GM23338 (cell line): ENCODE results near the gene MLKL.

ENCODE experiments used
- CREB1 ChIP-seq: fragments of 250-450 bp; sonication (Bioruptor Pico); IDR thresholded peaks from 2 replicates; pipeline ENCODE4 v1.5.0; 2020; ENCODE audit warnings: low read depth, mild to moderate bottlenecking, moderate library complexity
- CTCF ChIP-seq, 2 experiments: fragments of 200-600 bp in 1 of 2; sonication (generic) in 1 of 2; conservative IDR thresholded peaks; 2 replicates each; pipeline versions ENCODE4 v1.5.1 to v1.6.1; 2016 to 2017; ENCODE audit warnings: antibody characterized with exemption in 2 of 2, low read depth in 2 of 2, mild to moderate bottlenecking in 2 of 2, moderate library complexity in 1 of 2
- EZH2 ChIP-seq: fragments of 200-600 bp; sonication (generic); IDR thresholded peaks from one replicate; pipeline ENCODE4 v1.8.0; 2017; ENCODE audit warnings: antibody characterized with exemption, mild to moderate bottlenecking, low read depth; ENCODE audit not compliant: unreplicated experiment
- EZH2phosphoT487 ChIP-seq: fragments of 200-600 bp; sonication (generic); IDR thresholded peaks from one replicate; pipeline ENCODE4 v1.8.1; 2018; ENCODE audit warnings: antibody characterized with exemption; ENCODE audit not compliant: unreplicated experiment
- JUNB ChIP-seq: IDR thresholded peaks from one replicate; pipeline ENCODE4 v1.6.1; 2016; ENCODE audit warnings: antibody characterized with exemption; ENCODE audit not compliant: unreplicated experiment
- NANOG ChIP-seq: IDR thresholded peaks from 2 replicates; pipeline ENCODE4 v1.6.1; 2016; ENCODE audit warnings: antibody characterized with exemption, borderline replicate concordance
- POLR2AphosphoS5 ChIP-seq: IDR thresholded peaks from 2 replicates; pipeline ENCODE4 v1.6.1; 2016; ENCODE audit warnings: antibody characterized with exemption, low read depth
- STAT1 ChIP-seq: IDR thresholded peaks from one replicate; pipeline ENCODE4 v1.6.1; 2016; ENCODE audit warnings: antibody characterized with exemption; ENCODE audit not compliant: unreplicated experiment
- ZNF114 ChIP-seq: fragments of 250-450 bp; sonication (Bioruptor Pico); IDR thresholded peaks from 2 replicates; pipeline ENCODE4 v1.5.0; 2020; ENCODE audit warnings: mild to moderate bottlenecking, moderate library complexity
- ZNF462 ChIP-seq: fragments of 250-450 bp; sonication (Bioruptor Pico); IDR thresholded peaks from 2 replicates; pipeline ENCODE4 v1.5.0; 2020; ENCODE audit warnings: mild to moderate bottlenecking, moderate library complexity
- TF ChIP-seq, protein P1 (sequence below): IDR thresholded peaks from one replicate; pipeline ENCODE4 v1.6.1; 2018; ENCODE audit warnings: antibody characterized with exemption; ENCODE audit not compliant: unreplicated experiment
- TF ChIP-seq, protein P2 (sequence below): IDR thresholded peaks from 2 replicates; pipeline ENCODE4 v1.6.1; 2016; ENCODE audit warnings: antibody characterized with exemption

- TF ChIP-seq CTCF (conservative IDR thresholded peaks at IDR 0.05; ENCODE audit: low read depth in 2 of 2) (no peak), EZH2 (no peak), STAT1 (no peak), POLR2AphosphoS5 (no peak), EZH2phosphoT487 (no peak), CREB1 (CRISPR knock-in tag) (no peak), NANOG (no peak), JUNB (no peak), ZNF114 (no peak), ZNF462 (CRISPR knock-in tag) (no peak)
- TF ChIP-seq, protein P1, sequence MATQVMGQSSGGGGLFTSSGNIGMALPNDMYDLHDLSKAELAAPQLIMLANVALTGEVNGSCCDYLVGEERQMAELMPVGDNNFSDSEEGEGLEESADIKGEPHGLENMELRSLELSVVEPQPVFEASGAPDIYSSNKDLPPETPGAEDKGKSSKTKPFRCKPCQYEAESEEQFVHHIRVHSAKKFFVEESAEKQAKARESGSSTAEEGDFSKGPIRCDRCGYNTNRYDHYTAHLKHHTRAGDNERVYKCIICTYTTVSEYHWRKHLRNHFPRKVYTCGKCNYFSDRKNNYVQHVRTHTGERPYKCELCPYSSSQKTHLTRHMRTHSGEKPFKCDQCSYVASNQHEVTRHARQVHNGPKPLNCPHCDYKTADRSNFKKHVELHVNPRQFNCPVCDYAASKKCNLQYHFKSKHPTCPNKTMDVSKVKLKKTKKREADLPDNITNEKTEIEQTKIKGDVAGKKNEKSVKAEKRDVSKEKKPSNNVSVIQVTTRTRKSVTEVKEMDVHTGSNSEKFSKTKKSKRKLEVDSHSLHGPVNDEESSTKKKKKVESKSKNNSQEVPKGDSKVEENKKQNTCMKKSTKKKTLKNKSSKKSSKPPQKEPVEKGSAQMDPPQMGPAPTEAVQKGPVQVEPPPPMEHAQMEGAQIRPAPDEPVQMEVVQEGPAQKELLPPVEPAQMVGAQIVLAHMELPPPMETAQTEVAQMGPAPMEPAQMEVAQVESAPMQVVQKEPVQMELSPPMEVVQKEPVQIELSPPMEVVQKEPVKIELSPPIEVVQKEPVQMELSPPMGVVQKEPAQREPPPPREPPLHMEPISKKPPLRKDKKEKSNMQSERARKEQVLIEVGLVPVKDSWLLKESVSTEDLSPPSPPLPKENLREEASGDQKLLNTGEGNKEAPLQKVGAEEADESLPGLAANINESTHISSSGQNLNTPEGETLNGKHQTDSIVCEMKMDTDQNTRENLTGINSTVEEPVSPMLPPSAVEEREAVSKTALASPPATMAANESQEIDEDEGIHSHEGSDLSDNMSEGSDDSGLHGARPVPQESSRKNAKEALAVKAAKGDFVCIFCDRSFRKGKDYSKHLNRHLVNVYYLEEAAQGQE, result no peak
- TF ChIP-seq, protein P2, sequence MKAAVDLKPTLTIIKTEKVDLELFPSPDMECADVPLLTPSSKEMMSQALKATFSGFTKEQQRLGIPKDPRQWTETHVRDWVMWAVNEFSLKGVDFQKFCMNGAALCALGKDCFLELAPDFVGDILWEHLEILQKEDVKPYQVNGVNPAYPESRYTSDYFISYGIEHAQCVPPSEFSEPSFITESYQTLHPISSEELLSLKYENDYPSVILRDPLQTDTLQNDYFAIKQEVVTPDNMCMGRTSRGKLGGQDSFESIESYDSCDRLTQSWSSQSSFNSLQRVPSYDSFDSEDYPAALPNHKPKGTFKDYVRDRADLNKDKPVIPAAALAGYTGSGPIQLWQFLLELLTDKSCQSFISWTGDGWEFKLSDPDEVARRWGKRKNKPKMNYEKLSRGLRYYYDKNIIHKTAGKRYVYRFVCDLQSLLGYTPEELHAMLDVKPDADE, result no peak
These were observed 11.3 kb upstream of the MLKL start for GRCh38 chr16:74711938-74712337.
